HG03354 (cell line): ENCODE measurements around the gene MT1HL1.
"Not testable (repeated sequence)": the region's sequence is repeated elsewhere in the genome, so short reads cannot be mapped to it uniquely, and the experiment has no call there.

Source experiments
- ATAC-seq: cut with Tn5 transposase; IDR thresholded peaks from one replicate; pipeline ENCODE4 v1.9.1; 2021; ENCODE audit warnings: mild to moderate bottlenecking; ENCODE audit not compliant: unreplicated experiment, poor library complexity, severe bottlenecking

The MT1HL1 gene

DNA sequence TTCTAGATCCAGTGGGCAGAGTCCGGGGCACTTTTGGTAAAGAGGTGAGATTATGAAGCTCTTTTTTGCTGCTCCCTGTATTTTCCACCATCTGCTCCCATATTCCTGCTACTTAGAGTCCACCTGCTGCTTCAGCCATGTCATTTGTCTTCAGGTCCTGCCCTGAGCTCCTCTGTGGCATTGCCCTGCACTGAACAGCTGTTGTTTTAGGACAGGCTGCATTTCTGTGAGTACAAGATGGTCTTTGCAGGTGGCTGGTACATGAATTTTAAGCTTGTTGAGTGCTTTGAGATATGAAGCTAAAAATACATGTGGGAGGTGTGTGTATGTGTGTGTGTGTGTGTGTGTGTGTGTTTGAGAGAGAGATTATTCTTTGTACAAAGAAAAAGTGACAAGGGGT, 21.9 kb downstream of the MT1HL1 start:
- ATAC-seq: no peak

DNA sequence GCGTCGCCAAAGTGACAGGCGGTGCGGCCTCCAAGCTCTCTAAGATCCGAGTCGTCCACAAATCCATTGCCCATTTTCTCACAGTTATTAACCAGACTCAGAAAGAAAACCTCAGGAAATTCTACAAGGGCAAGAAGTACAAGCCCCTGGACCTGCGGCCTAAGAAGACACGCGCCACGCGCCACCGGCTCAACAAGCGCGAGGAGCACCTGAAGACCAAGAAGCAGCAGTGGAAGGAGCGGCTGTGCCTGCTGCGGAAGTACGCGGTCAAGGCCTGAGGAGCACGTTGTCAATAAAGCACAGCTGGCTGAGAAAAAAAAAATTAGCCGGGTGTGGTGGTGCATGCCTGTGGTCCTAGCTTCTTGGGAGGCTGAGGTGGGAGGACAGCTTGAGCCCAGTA, 22.8 kb downstream of the MT1HL1 start:
- not testable (repeated sequence) for ATAC-seq

DNA sequence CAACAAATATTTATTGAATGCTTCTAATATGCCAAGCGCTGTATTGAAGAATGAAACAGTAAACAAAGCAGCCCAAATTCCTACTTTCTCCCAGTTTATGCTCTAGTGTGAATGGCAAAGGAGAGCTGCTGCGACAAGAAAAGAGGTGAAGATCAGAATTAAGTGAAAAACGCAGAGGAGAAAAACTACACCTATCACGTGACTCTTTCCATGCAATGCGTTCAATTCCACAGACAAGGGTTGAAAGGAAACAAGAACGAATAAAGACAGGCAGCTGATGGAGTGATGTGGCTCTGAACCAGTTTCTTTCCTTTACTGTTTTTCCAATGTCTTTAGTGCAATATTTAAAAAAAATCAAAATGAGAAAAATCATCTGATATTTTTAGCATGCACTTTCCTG, 23.6 kb downstream of the MT1HL1 start:
- ATAC-seq: no peak

DNA sequence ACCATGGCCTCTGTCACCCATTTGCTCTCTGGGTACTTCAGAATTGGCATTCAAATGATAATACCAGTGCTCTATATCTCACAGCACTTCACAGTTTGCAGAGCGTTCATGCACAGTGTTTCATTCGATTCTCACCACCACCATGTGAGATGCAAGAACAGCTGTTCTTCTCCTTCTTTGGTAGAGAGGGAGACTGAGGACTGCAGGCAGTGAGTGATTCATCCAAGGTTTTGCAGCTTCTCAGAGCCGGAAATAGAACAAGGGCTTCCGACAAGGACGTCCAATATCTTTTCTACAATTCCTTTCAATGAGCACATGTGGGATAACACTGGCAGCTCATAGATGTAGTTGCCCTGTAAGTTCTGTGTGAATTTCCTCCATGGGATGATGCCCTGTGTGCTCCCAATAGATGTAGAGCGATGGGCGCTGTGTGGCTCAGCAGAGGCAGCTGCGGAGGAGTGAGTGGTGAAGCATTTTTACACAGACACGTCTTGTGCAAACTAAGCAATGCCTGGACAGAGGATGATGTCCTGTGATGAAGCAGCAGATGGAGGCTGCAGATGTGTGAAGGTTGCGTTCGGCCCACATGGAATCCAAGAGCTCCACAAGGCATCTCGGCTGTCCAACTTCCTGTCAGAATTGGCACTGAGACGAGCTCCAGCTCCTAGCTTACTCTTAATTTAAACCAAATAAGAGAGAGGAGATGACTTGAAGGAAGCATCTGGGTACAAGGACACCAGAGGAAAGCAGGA, 24.9 kb downstream of the MT1HL1 start:
- ATAC-seq: no peak

DNA sequence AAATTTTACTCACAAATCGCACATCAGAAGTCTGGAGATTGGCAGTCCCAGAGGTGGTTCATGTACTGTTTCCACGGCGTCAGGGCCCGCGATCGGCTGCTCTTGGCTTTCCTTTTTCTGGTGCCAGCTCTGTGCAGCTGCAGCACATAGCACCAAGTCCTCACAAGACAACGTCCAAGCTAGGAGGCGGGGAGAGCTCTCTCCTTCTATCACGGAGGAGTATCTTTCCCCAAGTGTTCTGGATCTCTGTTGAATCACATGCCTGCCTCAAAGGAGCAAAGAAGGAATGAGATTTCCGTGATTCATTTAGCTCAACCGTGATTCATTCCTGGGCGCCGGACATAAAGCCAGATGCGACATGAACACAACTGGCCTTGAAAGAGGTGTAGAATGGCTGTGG, 25.5 kb downstream of the MT1HL1 start:
- ATAC-seq: no peak

DNA sequence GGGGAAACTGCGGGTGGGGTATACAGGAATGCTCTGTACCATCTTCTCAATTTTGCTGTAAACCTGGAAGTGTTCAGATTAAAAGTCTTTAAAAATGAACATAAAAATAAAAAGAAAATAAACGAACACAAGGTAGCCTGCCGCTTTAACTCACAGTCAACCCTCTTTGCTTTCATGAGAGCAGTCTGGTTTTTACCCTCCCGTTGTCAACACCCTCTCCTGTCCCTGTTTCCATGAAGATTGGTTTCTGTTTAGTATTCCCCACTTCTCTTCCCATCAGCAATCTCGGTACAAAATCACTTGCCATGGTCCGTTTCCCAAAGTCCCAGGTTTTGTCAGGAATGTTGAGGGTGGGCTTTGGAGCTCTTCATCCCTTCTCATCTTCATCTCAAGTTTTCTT, 28.8 kb downstream of the MT1HL1 start:
- no peak for ATAC-seq

DNA sequence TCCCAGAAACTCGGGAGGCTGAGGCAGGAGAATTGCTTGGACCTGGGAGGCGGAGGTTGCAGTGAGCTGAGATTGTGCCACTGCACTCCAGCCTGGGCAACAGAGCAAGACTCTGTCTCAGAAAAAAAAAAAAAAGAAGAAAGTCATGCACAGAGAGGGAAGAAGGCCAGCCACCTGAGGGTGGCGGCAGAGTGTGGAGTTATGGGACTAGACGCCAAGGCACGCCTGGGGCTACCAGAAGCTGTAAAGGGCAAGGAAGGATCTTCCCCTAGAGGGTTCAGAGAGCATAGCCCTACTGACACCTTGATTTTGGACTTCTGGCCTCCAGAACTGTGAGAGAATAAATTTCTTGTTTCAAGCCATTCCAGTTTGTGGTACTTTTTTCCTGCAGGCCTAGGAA, 30.2 kb downstream of the MT1HL1 start:
- not testable (repeated sequence) for ATAC-seq

DNA sequence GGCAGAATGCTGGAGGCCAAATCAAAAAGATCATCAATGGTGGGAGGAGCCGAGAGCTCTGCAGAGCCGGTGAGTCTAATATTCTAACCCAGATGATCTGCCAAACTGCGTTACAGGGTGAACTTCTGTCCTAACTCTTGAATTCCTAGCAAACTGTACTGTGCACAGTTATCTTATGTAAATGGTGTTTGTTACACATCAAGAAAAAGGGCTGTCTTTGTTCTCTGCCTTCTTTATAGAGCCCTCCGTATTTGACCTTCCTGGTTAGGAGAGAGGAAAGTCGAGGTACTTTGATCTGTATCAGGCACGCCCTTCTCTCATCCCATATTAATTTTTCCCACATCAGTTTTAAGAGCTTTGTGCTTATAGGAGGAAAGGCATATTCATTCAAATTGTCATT, 37.6 kb downstream of the MT1HL1 start:
- no peak for ATAC-seq

DNA sequence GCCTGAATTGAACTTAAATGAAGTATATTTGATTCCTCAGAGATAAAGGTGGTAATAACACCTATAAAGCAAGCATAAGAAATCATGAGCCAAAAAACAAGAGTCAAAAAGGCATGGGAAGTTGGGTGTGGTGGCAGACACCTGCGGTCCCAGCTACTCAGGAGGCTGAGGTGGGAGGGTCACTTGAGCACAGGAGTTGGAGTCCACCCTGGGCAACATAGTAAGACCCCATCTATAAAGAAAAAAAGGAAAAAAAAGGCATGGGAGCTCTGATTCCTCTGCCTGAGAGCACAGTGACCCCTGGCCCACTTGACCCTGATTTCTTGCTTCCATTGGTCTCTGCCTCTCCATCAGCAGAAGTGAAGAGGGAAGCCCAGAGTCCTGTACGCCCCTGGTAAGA, 40.3 kb downstream of the MT1HL1 start:
- no peak for ATAC-seq

DNA sequence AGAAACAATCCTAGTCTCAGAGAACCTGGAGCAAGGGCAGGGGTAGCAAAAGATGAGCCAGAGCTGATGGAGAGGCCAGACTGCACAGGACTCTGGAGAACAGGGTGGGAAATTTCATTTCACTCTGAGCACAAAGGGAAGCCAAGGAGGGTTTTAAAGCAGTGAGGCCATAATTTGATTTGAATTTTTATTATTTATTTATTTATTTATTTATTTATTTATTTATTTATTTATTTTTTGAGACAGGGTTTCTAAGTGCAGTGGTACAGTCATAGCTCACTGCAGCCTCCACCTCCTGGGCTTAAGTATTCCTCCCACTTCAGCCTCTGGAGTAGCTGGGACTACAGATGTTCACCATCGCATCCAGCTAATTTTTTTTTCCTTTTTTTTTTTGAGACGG, 45.1 kb downstream of the MT1HL1 start:
- ATAC-seq: no peak

DNA sequence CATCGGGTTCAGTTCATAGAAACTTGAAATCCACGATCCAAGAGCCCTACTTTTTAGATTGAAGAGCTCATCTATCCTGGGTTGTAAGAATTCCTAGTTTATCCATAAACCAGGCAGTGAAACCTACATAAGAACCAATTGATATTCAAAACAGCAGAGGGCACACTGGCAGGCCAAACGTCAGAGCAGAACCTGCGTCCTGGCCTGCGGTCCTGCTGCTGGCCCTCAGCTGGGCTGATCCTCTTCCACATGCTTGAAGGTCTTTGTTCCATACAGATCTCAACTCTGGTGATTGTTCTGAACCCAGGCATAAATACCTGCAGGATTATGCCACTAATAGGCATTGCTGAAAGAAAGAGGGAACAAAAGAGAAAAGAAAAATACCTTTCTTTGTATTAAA, 47.0 kb downstream of the MT1HL1 start:
- ATAC-seq: no peak
